H1 (cell line): ENCODE results near the gene SURF2. TPM values are rescaled to one million over a fixed set of nuclear protein-coding genes. Genes with fewer than 3 reads are reported as not detected.

Experiments
- CTCF ChIA-PET: fragments of 300-600 bp; sonication (Branson Sonifier 250); formaldehyde crosslinking; loops from one replicate; lab custom pipeline; 2021; ENCODE audit not compliant: partially characterized antibody; lab: Charles Lee
- POLR2A ChIA-PET: fragments of 300-600 bp; sonication (Branson Sonifier 250); formaldehyde crosslinking; loops from one replicate; lab custom pipeline; 2021; ENCODE audit warnings: inconsistent platforms; ENCODE audit not compliant: partially characterized antibody; lab: Charles Lee
- DNase-seq, 2 experiments: peaks; one replicate each; pipeline versions ENCODE4 v3.0.0 to v3.0.0-alpha.2; 2010 to 2022; ENCODE audit warnings: low spot score in 2 of 2, low read depth in 1 of 2, mixed read lengths in 1 of 2
- FAIRE-seq: peaks from 2 replicates; lab custom pipeline; 2011; peaks lifted over from hg19 to GRCh38; lab: Jason Lieb, UNC
- H2AFZ ChIP-seq: 2 replicates; pipeline ENCODE4 v1.8.1; 2012; ENCODE audit warnings: low read length, inconsistent platforms
- H2AK5ac ChIP-seq: 2 replicates; pipeline ENCODE4 v1.6.1; 2013; ENCODE audit warnings: low read depth, low read length
- H2BK120ac ChIP-seq: replicated peaks from 2 replicates; pipeline ENCODE3; 2013; ENCODE audit warnings: low read depth, low read length, inconsistent platforms
- H2BK12ac ChIP-seq: 2 replicates; pipeline ENCODE4 v1.6.1; 2013; ENCODE audit warnings: low read depth, low read length
- H2BK15ac ChIP-seq: 2 replicates; pipeline ENCODE4 v1.6.1; 2013; ENCODE audit warnings: low read length
- H2BK20ac ChIP-seq: 2 replicates; pipeline ENCODE4 v1.6.1; 2013; ENCODE audit warnings: low read length
- H2BK5ac ChIP-seq: 2 replicates; pipeline ENCODE4 v1.6.1; 2013; ENCODE audit warnings: low read depth, low read length
- H3K14ac ChIP-seq: 2 replicates; pipeline ENCODE4 v1.6.1; 2013; ENCODE audit warnings: inconsistent platforms; ENCODE audit not compliant: insufficient read length
- H3K18ac ChIP-seq: 2 replicates; pipeline ENCODE4 v1.6.1; 2013; ENCODE audit warnings: low read length; ENCODE audit errors: extremely low read depth
- H3K23ac ChIP-seq: 2 replicates; pipeline ENCODE4 v1.6.1; 2013; ENCODE audit warnings: inconsistent platforms; ENCODE audit not compliant: insufficient read length
- H3K23me2 ChIP-seq: 2 replicates; pipeline ENCODE4 v1.6.1; 2013; ENCODE audit warnings: low read depth, low read length
- H3K27ac ChIP-seq: 2 replicates; pipeline ENCODE4 v1.6.1; 2011; ENCODE audit warnings: low read depth, low read length, inconsistent platforms
- H3K27me3 ChIP-seq, 4 experiments: replicated peaks in 1 of 4; 1 replicate in 1 of 4; 2 replicates in 3 of 4; pipeline versions ENCODE4 v1.6.1 to v1.8.1; 2011 to 2013; ENCODE audit warnings: low read length in 3 of 4, mild to moderate bottlenecking in 3 of 4, inconsistent platforms in 2 of 4, mixed read lengths in 2 of 4, moderate library complexity in 1 of 4; ENCODE audit not compliant: control insufficient read depth in 3 of 4, insufficient read depth in 3 of 4; ENCODE audit errors: extremely low read depth in 1 of 4
- H3K36me3 ChIP-seq, 4 experiments: 2 replicates each; pipeline versions ENCODE4 v1.6.1 to v1.8.1; 2011 to 2013; ENCODE audit warnings: mild to moderate bottlenecking in 4 of 4, low read length in 3 of 4, moderate library complexity in 2 of 4, control low read depth in 1 of 4, inconsistent platforms in 1 of 4; ENCODE audit not compliant: insufficient read depth in 4 of 4, control insufficient read depth in 2 of 4
- H3K4ac ChIP-seq: replicated peaks from 2 replicates; pipeline ENCODE3; 2013; ENCODE audit warnings: low read length, low read depth, mixed read lengths, inconsistent platforms; ENCODE audit not compliant: insufficient read length
- H3K4me1 ChIP-seq, 4 experiments: replicated peaks in 1 of 4; 1 replicate in 1 of 4; 2 replicates in 3 of 4; pipeline versions ENCODE4 v1.6.1 to v1.8.1; 2011 to 2013; ENCODE audit warnings: low read length in 3 of 4, inconsistent platforms in 2 of 4, mixed read lengths in 1 of 4; ENCODE audit not compliant: insufficient read depth in 4 of 4, control insufficient read depth in 3 of 4
- H3K4me2 ChIP-seq, 2 experiments: 2 replicates each; pipeline versions ENCODE4 v1.6.1 to v1.8.1; 2011 to 2013; ENCODE audit warnings: low read depth in 2 of 2, low read length in 2 of 2, control low read depth in 1 of 2, inconsistent platforms in 1 of 2, mild to moderate bottlenecking in 1 of 2; ENCODE audit not compliant: insufficient read depth in 1 of 2
- H3K4me3 ChIP-seq, 4 experiments: fragments of 200-600, 300-600 bp in 1 of 4; sonication (generic), shearing (Covaris generic), sonication (Bioruptor Twin) in 1 of 4; 2 replicates each; pipeline versions ENCODE4 v1.5.1 to v1.8.1; 2011 to 2016; ENCODE audit warnings: low read length in 4 of 4, low read depth in 3 of 4, control low read depth in 2 of 4, inconsistent platforms in 2 of 4, mild to moderate bottlenecking in 2 of 4, mixed read lengths in 1 of 4, moderate library complexity in 1 of 4; ENCODE audit not compliant: insufficient read depth in 2 of 4; ENCODE audit errors: extremely low read depth in 1 of 4
- H3K56ac ChIP-seq: replicated peaks from 2 replicates; pipeline ENCODE3; 2013; ENCODE audit warnings: low read depth, mild to moderate bottlenecking, mixed read lengths, low read length, inconsistent platforms; ENCODE audit not compliant: insufficient read length
- H3K79me1 ChIP-seq: 2 replicates; pipeline ENCODE4 v1.6.1; 2013; ENCODE audit warnings: low read depth, low read length, control low read depth
- H3K79me2 ChIP-seq, 2 experiments: 2 replicates each; pipeline versions ENCODE4 v1.6.1 to v1.8.1; 2012 to 2013; ENCODE audit warnings: low read length in 2 of 2, mild to moderate bottlenecking in 2 of 2, inconsistent platforms in 1 of 2; ENCODE audit not compliant: insufficient read depth in 2 of 2, control insufficient read depth in 1 of 2
- H3K9ac ChIP-seq, 4 experiments: replicated peaks in 1 of 4; 1 replicate in 1 of 4; 2 replicates in 3 of 4; pipeline versions ENCODE4 v1.6.1 to v1.8.1; 2011 to 2013; ENCODE audit warnings: low read depth in 3 of 4, low read length in 3 of 4, control low read depth in 2 of 4, mild to moderate bottlenecking in 2 of 4, moderate library complexity in 2 of 4, inconsistent platforms in 1 of 4; ENCODE audit errors: extremely low read depth in 1 of 4
- H3K9me3 ChIP-seq, 2 experiments: 2 replicates each; pipeline versions ENCODE4 v1.6.1 to v1.8.1; 2012 to 2013; ENCODE audit warnings: mild to moderate bottlenecking in 2 of 2, moderate library complexity in 2 of 2, control low read depth in 1 of 2, inconsistent platforms in 1 of 2, low read depth in 1 of 2, low read length in 1 of 2, mixed read lengths in 1 of 2; ENCODE audit not compliant: insufficient read depth in 2 of 2
- H4K20me1 ChIP-seq, 2 experiments: replicated peaks in 1 of 2; 2 replicates each; pipeline versions ENCODE3 to v1.8.1; 2011 to 2013; ENCODE audit warnings: inconsistent platforms in 2 of 2, low read length in 2 of 2, mild to moderate bottlenecking in 1 of 2; ENCODE audit not compliant: insufficient read depth in 2 of 2, control insufficient read depth in 1 of 2
- H4K5ac ChIP-seq: 2 replicates; pipeline ENCODE4 v1.6.1; 2013; ENCODE audit warnings: low read length, low read depth, mixed read lengths, inconsistent platforms; ENCODE audit not compliant: insufficient read length
- H4K8ac ChIP-seq: 2 replicates; pipeline ENCODE4 v1.8.0; 2013; ENCODE audit warnings: mild to moderate bottlenecking, moderate library complexity, low read length, inconsistent platforms; ENCODE audit not compliant: insufficient read depth; ENCODE audit errors: extremely low read depth
- H4K91ac ChIP-seq: replicated peaks from 2 replicates; pipeline ENCODE3; 2013; ENCODE audit warnings: low read length, mixed read lengths, inconsistent platforms; ENCODE audit not compliant: insufficient read length
- ASH2L ChIP-seq: fragments of 200-600, 300-600 bp; sonication (generic); IDR thresholded peaks from one replicate; pipeline ENCODE4 v1.7.1; 2017; ENCODE audit warnings: low read length
- BACH1 ChIP-seq: IDR thresholded peaks from 2 replicates; pipeline ENCODE4 v1.6.1; 2012; ENCODE audit warnings: low read length, improper control_type of control experiment
- CBX8 ChIP-seq: fragments of 300-800, 300-1000 bp; sonication (generic); IDR thresholded peaks from 2 replicates; pipeline ENCODE4 v1.7.1; 2016; ENCODE audit warnings: low read depth, low read length, borderline replicate concordance
- CHD1 ChIP-seq: IDR thresholded peaks from 2 replicates; pipeline ENCODE4 v1.6.1; 2012; ENCODE audit warnings: low read depth, low read length, improper control_type of control experiment
- JUN ChIP-seq: IDR thresholded peaks from 2 replicates; pipeline ENCODE4 v1.6.1; 2011; ENCODE audit warnings: low read depth, mild to moderate bottlenecking, improper control_type of control experiment, low read length
- JUND ChIP-seq: IDR thresholded peaks from 2 replicates; pipeline ENCODE4 v1.6.1; 2011; ENCODE audit warnings: mild to moderate bottlenecking, improper control_type of control experiment, low read length
- KDM4A ChIP-seq: IDR thresholded peaks from one replicate; pipeline ENCODE4 v1.7.1; 2012; ENCODE audit warnings: low read depth, mild to moderate bottlenecking, moderate library complexity, low read length, inconsistent platforms; ENCODE audit not compliant: severe bottlenecking
- KDM5A ChIP-seq: fragments of 200-600 bp; IDR thresholded peaks from 2 replicates; pipeline ENCODE4 v1.7.1; 2012; ENCODE audit warnings: mild to moderate bottlenecking, low read length, inconsistent platforms, mixed read lengths
- POU5F1 ChIP-seq: IDR thresholded peaks from 2 replicates; pipeline ENCODE4 v1.6.1; 2011; ENCODE audit warnings: low read depth, mild to moderate bottlenecking, low read length, moderate library complexity
- RAD21 ChIP-seq, 2 experiments: IDR thresholded peaks in 1 of 2; conservative IDR thresholded peaks in 1 of 2; 2 replicates each; pipeline ENCODE4 v1.6.1; 2011; ENCODE audit warnings: low read depth in 2 of 2, low read length in 2 of 2, improper control_type of control experiment in 1 of 2, inconsistent platforms in 1 of 2, mild to moderate bottlenecking in 1 of 2, moderate library complexity in 1 of 2
- SIRT6 ChIP-seq: IDR thresholded peaks from one replicate; pipeline ENCODE4 v1.7.1; 2012; ENCODE audit warnings: low read length, inconsistent platforms
- ZNF274 ChIP-seq: IDR thresholded peaks from 2 replicates; pipeline ENCODE4 v1.7.0; 2012; ENCODE audit warnings: low read length, borderline replicate concordance; ENCODE audit errors: extremely low read depth
- WGBS, 2 experiments: shearing (Covaris generic) in 1 of 2; methylation state at CpG; one replicate each; pipeline versions ENCODE4 v1.1.6 to v1.1.7; 2013 to 2015; ENCODE audit warnings: low lambda C conversion rate in 2 of 2, mixed read lengths in 2 of 2, inconsistent platforms in 1 of 2, low coverage in 1 of 2, missing lambda C conversion rate in 1 of 2; ENCODE audit not compliant: insufficient replicate concordance in 2 of 2, insufficient coverage in 1 of 2, insufficient read length in 1 of 2; ENCODE audit errors: extremely low coverage in 1 of 2, missing lambda C conversion rate in 1 of 2; 5-methylcytosine and 5-hydroxymethylcytosine counted together
- polyA plus RNA-seq, 7 experiments: library from polyadenylated mRNA; depleted of rRNA in 3 of 7; stranded (reverse) in 5 of 7; unstranded in 2 of 7; fragments of >200 nt in 5 of 7; fragments of 200-250 nt in 2 of 7; gene quantifications; 1 replicate in 5 of 7; 2 replicates in 1 of 7; 4 replicates in 1 of 7; pipeline versions ENCODE4 v1.2.1 to v1.2.3, GENCODE V29; 2011 to 2013; ENCODE audit warnings: missing spikeins in 2 of 7, mixed read lengths in 2 of 7
- total RNA-seq: library from RNA; stranded (reverse); fragmentation: NEBNext Ultra II Directional; extraction: Animal tissue kit (Norgen Biotek cat#: 25700); gene quantifications from 2 replicates; pipeline ENCODE4 v1.2.1, GENCODE V29; 2021

SURF2 gene
- total and polyA plus RNA-seq, 2 of the 8 experiments (the other 6 are each of a cell fraction or from before 2014, with no cell fraction given), result 36.6 to 37.7 TPM

DNA sequence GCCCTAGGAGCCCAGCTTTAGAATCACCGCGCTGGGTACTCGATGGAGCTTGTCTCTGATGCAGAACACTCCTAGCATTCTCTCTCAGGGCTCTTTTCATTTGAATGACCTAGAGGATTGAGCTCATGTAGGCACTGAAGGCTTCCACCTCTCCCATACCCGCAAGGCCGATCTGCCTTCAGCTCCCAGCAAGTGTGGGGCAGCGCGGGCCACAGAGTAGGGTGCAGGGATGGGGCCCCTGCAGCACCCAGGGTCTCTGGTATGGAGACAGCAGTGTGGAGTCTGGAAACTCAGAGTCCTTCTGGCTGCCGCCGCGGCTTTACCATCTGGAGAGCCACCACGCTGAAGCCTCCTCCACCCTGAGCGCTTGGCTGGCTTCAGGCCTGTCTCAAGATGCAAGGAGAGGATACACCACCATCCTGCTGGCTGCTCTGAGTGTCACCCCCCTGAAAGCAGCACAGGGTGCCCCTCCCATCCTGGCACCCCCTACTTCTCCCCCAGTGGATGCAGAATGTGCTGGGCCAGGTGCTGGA lies 32.7 kb downstream of the SURF2 start:
- Histone ChIP-seq H4K8ac (no peak overlapping the region), H2BK120ac (no peak overlapping the region), H3K27me3 (peaks cover 0 to 2% (median 0%) of the 10 kb centered on the region in 4 experiments; a peak in 2 of 7 replicates), H3K79me1 (no peaks in the 10 kb centered on the region), H3K18ac (no peak overlapping the region), H3K23me2 (peaks cover 12% of the 10 kb centered on the region; the same call in 1 of the 2 replicates), H4K91ac (no peak overlapping the region), H3K9me3 (peaks cover 4% of the 10 kb centered on the region in 2 experiments; a peak in 1 of 4 replicates), H2BK15ac (no peak overlapping the region), H4K5ac (no peak overlapping the region), H3K56ac (no peak overlapping the region), H3K14ac (no peak overlapping the region), H3K4me1 (no peaks in the 10 kb centered on the region; a peak in 1 of 7 replicates), H3K4me3 (no peak overlapping the region), H2BK5ac (no peak overlapping the region), H3K36me3 (no peaks in the 10 kb centered on the region), H2AFZ (no peak overlapping the region), H3K23ac (no peak overlapping the region), H3K4ac (no peak overlapping the region), H4K20me1 (peaks cover 0 to 2% of the 10 kb centered on the region in 2 experiments), H3K79me2 (no peaks in the 10 kb centered on the region), H2AK5ac (no peak overlapping the region), H3K4me2 (no peak overlapping the region)
- POLR2A ChIA-PET, result interaction anchor here (0.8 to 2.6 kb wide), 4 partner anchors 9 to 36 kb away, joined by 3 to 11 read pairs (median 5); no protein-coding TSS in a partner anchor
- DNase-seq, result no peak
- no peak for FAIRE-seq
- CTCF ChIA-PET, result interaction anchor here (0.9 to 2.7 kb wide), 6 partner anchors 8 to 17 kb away, joined by 3 to 11 read pairs (median 3); no protein-coding TSS in a partner anchor
- WGBS, 2 experiments, result 93% methylated on average over 12 of the region's 12 CpGs; no CpG with 5 or more reads in 1 of the 2 experiments
- TF ChIP-seq SIRT6, result no peak
- no peak for TF ChIP-seq CBX8
- no peak for TF ChIP-seq JUND
- TF ChIP-seq ZNF274, result no peak
- no peak for TF ChIP-seq BACH1
- TF ChIP-seq CHD1, result no peak
- TF ChIP-seq JUN, result no peak
- no peak for TF ChIP-seq POU5F1
- TF ChIP-seq RAD21 (IDR thresholded peaks at IDR 0.05 in 1 of 2, conservative IDR thresholded peaks at IDR 0.05 in 1 of 2; ENCODE audit: low read depth in 2 of 2, low read length in 2 of 2), result no peak
- no peak for TF ChIP-seq KDM4A
- TF ChIP-seq KDM5A, result no peak
- TF ChIP-seq ASH2L, result no peak
- TF ChIP-seq, all 59 proteins: peak for 0
- no peak overlapping the region for H3K27ac ChIP-seq
- H2BK12ac ChIP-seq, result no peak overlapping the region
- no peak overlapping the region for H2BK20ac ChIP-seq
- no peak overlapping the region for H3K9ac ChIP-seq
